Ecto neural progenitor cell (in vitro differentiated cells): Measurements from ENCODE around the gene INPP4B.

Source experiments
- DNase-seq: peaks from one replicate; pipeline ENCODE4 v3.0.0-alpha.2; 2018; ENCODE audit warnings: low spot score

Gene INPP4B

DNA sequence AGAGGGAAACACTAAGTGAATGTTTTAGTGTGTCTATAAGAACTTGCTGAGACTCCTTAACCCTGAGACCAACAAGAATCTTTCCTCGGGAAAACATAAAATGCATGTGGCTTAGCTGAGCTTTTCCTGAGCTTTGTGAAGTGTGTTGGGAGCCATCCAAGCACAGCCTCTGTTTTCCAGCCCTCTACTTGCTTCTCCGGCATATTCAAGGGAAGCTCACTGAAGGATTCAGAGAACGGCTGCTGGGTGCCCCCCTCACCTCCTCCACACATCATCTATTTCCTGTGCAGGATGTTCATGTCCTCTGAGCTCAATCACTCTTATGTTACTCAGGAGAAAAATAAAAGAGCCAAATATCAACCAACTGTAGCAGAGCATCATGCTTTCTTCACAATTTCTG is 717.6 kb downstream of the INPP4B start:
- DNase-seq: no peak

GRCh38 chr4:142126890-142127497 is 719.1 kb downstream of the INPP4B start:
- peak; percentile 52 for DNase-seq

DNA sequence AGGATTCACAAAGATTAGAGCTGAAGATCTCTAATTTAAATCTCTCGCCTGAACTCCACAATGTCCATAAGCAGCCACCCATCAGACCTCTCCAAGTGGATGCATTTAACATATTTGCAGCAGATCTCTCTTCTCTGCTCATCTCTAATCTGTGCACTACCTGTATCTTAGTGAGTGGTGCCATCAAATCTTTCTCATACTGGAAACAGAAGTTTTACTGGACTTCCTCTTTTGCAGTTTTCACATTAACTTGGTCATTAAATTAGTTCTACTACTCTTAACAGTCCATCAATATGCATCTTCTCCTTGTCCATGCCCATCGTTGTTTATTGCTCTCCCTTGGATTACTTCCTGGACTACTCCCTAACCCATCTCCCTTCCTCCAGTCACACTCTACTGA is 721.2 kb downstream of the INPP4B start:
- no peak for DNase-seq

DNA sequence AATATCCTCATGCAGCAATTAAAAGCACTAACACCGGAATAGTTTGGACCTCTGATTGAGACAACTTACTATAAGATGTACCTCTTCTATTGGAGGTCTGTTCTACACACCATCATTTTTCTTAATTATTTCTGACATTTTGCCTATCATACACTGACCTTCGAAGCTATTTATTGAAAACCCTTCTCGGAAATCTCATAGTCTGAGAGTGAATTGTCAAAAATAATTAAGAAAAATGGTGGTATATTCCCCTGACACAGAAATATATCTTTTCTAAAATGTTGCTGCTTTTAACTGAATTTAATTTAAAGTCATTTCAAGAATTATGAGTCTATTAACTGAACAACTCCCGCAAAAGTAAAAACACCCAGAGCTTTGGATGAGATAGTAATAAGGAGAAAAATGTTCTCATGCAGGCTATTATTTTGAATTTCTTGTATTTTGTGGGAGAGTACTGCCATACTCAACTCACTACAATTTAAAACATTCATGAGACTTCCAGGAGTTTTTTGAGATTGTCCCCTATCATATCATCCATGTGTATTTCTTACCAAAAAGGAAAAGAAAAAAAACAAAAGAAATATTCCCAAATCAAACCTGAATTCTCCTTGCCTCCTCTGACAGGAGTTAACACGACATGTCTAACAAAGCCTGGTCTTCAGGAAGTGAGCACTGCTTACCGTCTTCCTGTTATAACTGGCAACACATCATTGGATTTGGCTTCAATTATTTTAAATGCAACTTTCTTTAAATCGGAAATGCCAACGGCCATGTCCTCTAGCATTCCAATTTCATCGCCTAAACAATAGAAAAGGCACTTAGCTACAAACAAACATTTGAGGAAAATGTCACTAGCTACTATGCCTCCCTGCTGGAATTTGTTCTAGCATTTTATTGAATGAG is 724.4 kb downstream of the INPP4B start:
- DNase-seq: no peak

GRCh38 chr4:142120921-142121320 is 725.2 kb downstream of the INPP4B start:
- DNase-seq: no peak

DNA sequence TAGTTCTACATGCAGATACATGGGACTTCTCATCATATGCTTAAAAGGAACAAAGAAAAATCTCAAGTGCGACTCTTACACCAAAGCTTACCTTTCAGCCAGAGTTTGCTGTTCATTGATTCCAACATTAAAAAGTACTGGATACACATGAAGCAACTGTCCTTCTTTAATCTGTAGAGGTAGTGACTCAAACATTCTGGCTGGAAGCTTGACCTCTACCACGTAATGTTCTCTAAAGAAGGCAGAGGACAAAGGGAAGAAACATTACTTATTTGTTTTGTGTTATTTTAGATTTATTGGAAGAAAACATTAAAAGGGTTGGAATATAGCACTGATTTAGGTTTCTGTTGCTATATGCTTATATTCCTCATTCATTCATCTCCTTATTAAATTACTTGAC is 733.6 kb downstream of the INPP4B start:
- DNase-seq: no peak

- DNase-seq: no peak
These were observed 736.0 kb downstream of the INPP4B start for GRCh38 chr4:142110136-142110535.

- DNase-seq: no peak
These were observed 742.1 kb downstream of the INPP4B start for GRCh38 chr4:142104041-142104440.

DNA sequence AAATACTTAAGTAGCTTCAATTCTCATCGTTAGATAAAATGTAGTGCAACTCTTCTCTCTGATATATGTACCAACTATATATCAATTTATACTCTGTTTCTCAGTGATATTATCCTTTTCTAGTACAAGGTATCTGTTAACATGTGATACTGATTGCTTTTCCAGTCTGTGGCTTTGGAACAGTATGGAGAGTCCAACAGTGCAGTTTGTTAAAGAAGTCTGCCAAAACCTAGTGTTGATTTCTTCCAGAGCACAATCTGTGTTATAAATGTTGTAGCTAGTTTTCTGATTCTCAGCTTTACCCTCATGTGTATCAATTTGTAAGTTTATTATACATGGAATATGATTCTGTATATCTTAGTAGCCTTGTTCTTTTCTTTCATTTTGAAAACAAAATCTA is 744.7 kb downstream of the INPP4B start:
- no peak for DNase-seq

GRCh38 chr4:142100941-142101340 is 745.2 kb downstream of the INPP4B start:
- no peak for DNase-seq

- DNase-seq: no peak
These were observed 747.1 kb downstream of the INPP4B start for GRCh38 chr4:142098900-142099545.

DNA sequence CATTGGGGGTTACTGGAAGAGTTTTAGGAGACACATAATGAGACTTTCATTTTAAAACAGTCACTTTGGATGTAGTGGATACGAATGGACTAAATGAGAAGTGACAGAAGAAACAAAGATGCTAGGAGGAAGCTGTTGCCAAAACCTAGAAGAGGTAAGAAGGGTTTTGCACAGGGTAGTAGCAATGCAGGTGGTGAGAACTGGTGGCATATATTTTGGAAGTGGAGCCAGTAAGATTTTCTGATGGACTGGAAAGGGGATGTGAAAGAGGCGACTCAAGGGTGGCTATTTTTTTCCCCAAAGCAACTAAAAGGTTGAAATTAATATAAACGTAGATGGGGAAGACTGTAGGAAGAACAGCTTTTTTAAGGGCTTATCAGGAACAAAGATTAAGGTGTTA is 747.7 kb downstream of the INPP4B start:
- no peak for DNase-seq

GRCh38 chr4:142097015-142097414 is 749.1 kb downstream of the INPP4B start:
- no peak for DNase-seq

DNA sequence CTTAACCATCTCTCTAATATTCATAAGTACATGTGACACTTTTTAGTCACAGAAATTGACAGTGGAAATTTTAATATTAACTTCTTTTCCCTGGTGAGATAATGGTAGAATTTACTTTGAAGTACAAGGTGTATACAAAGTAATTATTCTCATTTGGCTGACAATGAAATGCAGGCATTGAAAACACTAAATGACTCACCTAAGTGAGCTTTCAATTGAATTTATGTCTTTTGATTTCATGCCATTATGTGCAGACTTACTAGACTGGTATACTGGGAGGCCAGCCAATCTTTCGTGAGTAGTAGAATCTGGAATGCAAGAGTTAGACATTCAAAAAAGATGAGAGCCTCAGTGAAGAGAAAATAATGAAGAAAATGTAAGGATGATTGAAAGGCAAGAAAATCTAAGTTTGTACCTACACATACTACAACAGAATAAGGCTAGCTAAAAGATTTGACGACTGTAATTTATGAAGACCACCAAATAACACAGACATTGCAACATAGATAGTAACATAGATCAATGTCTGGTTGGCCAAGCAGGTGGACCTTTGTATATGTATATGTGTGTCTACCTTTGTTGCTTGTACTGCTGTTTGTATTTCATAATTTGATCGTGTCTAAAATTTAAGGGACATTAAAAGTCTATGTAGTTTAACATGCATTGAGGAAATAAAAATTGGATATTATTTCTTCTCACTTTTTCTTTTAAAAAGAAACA is 750.1 kb downstream of the INPP4B start:
- no peak for DNase-seq

- no peak for DNase-seq
These were observed 753.2 kb downstream of the INPP4B start for GRCh38 chr4:142092941-142093340.

- no peak for DNase-seq
These were observed 754.4 kb downstream of the INPP4B start for GRCh38 chr4:142091691-142092182.

GRCh38 chr4:142091085-142091513 is 755.0 kb downstream of the INPP4B start:
- DNase-seq: no peak

GRCh38 chr4:142088906-142089305 is 757.2 kb downstream of the INPP4B start:
- no peak for DNase-seq

DNA sequence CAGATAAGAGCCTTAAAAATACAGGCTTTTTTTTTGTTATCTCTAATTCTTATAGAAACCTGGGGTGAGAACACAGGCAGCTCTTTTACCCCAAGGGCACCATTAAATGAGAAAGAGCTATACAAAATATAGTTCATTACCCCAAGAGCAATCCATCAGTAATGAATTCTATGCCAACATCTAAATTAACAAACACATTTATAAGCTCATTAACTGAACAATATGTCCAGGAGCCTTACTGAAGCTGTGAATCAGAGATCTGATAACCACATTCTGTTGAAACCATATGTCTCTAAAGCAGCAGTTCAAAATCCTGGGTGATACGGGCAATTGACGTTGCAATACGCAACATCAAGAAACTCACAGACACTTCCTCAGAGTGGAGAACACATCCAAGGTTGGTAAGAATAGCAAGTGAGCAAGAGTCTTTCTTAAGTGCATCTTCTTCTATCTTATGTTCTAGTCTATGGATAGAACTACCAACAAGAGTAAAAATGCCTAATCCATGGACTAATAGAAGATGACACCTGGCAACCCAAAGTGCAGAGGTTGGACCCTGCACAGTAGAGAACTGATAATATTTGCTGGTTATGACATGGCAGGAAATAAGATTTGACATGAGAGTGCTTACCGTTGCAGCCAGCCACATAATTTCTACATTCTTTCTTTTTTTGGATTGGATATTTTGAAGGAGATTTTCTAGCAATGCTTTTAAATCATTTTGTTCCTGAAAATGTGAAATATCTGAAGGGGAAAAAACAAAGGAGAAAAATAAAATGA is 760.4 kb downstream of the INPP4B start:
- no peak for DNase-seq

- DNase-seq: no peak
These were observed 762.8 kb downstream of the INPP4B start for GRCh38 chr4:142083264-142083663.

GRCh38 chr4:142081025-142081424 is 765.1 kb downstream of the INPP4B start:
- DNase-seq: no peak
